ENCODE data around the gene ATP1B3.

DNA sequence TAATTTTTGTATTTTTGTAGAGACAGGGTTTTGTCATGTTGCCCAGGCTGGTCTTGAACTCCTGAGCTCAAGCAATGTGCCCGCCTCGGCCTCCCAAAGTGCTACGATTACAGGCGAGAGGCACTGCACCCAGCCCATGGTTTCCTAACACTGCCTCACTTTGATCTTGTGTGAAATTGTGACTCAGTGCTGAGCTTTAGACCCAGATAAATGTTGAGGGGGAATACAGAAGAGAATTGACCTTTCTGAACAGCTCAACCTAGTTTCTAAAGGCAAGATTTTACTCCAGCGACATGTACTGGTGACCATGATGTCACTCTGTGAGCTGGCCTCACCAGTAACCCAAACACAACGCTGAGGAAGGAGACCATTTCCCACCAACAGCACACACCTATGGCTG, 73.5 kb downstream of the ATP1B3 start:
- TF ChIP-seq, protein P1, sequence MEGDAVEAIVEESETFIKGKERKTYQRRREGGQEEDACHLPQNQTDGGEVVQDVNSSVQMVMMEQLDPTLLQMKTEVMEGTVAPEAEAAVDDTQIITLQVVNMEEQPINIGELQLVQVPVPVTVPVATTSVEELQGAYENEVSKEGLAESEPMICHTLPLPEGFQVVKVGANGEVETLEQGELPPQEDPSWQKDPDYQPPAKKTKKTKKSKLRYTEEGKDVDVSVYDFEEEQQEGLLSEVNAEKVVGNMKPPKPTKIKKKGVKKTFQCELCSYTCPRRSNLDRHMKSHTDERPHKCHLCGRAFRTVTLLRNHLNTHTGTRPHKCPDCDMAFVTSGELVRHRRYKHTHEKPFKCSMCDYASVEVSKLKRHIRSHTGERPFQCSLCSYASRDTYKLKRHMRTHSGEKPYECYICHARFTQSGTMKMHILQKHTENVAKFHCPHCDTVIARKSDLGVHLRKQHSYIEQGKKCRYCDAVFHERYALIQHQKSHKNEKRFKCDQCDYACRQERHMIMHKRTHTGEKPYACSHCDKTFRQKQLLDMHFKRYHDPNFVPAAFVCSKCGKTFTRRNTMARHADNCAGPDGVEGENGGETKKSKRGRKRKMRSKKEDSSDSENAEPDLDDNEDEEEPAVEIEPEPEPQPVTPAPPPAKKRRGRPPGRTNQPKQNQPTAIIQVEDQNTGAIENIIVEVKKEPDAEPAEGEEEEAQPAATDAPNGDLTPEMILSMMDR (IDR thresholded peaks at IDR 0.05): no peak
- TF ChIP-seq ELF1 (IDR thresholded peaks at IDR 0.05): no peak
- TF ChIP-seq RAD21 (IDR thresholded peaks at IDR 0.05; ENCODE audit: low read length): no peak
- no peak for TF ChIP-seq EP300 (IDR thresholded peaks at IDR 0.05; ENCODE audit: borderline replicate concordance in 1 of 2, low read depth in 1 of 2, low read length in 1 of 2)

All from SK-N-SH (cell line).